Dendritic cell treated with granulocyte-macrophage colony-stimulating factor and Interleukin-4, amounts not matched to agents 40 ng/mL and 50 ng/mL, for 4 days (primary cell): ENCODE data around the gene CHTF8.

Experiments
- H3K27ac Mint-ChIP-seq: one replicate; pipeline ENCODE4 v1.8.0; 2022; ENCODE audit warnings: mild to moderate bottlenecking, mixed read lengths
- H3K27me3 Mint-ChIP-seq: one replicate; pipeline ENCODE4 v1.8.0; 2022; ENCODE audit warnings: mild to moderate bottlenecking, mixed read lengths
- H3K36me3 Mint-ChIP-seq: one replicate; pipeline ENCODE4 v1.8.0; 2022; ENCODE audit warnings: low read depth, mixed read lengths
- H3K4me1 Mint-ChIP-seq: one replicate; pipeline ENCODE4 v1.8.0; 2022; ENCODE audit warnings: low read depth, mixed read lengths
- H3K4me3 Mint-ChIP-seq: one replicate; pipeline ENCODE4 v1.8.0; 2022; ENCODE audit warnings: mild to moderate bottlenecking, moderate library complexity, mixed read lengths
- H3K9me3 Mint-ChIP-seq: one replicate; pipeline ENCODE4 v1.8.0; 2022; ENCODE audit warnings: mixed read lengths
- intact Hi-C: fragments of 100-400 bp; cut with micrococcal nuclease; formaldehyde crosslinking; loops from one replicate; pipeline ENCODE4 v1.15.0; 2022

The CHTF8 gene

DNA sequence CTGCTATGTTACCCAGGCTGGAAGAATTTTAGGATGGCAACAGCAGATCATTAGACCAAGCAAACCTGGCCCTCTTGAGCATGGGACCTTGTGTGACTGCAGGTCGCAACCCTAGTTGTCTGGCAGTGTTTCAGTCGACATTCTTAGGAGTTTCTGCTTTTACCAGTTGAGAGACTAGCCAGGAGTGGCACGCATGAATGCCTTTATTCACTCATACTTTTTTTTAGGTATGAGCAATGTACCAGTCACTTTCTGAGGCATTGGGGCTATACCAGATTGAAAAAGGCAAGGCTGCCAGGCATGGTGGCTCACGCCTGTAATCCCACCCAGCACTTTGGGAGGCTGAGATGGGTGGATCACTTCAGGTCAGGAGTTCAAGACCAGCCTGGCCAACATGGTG is 55.1 kb downstream of the CHTF8 start:
- H3K4me1 Mint-ChIP-seq: peaks cover 4% of the 10 kb centered on the region
- H3K27ac Mint-ChIP-seq: no peak overlapping the region
- H3K27me3 Mint-ChIP-seq: no peaks in the 10 kb centered on the region
- H3K36me3 Mint-ChIP-seq: peaks cover 6% of the 10 kb centered on the region
- H3K9me3 Mint-ChIP-seq: no peaks in the 10 kb centered on the region
- intact Hi-C loops: no loop called here
- no peak overlapping the region for H3K4me3 Mint-ChIP-seq

DNA sequence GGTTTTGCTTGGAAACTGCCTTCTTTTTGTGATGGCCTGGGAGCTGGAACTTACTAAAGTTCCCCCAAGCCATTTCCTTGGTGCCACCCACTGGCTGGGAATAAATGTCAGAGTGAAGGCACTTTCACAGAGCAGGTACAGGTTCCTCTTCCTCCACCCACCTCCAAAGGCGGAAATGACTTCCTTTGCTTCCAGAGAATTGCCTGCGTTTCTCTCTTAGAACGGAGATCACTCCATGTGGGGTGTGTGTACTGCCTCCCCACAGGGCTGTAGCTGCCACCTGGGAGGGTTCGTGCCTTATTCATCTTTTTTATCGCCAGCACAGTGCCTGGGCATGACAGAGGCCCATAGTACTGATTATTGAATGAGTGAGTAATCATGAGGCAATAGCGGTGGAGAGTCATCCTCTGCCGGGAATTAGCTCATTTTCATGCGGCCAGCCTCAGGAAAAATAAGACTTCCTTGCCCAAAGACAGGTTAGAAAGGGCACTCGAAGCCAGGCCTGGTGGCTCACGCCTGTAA is 59.1 kb downstream of the CHTF8 start:
- Mint-ChIP-seq H3K4me3 (no peak overlapping the region), H3K9me3 (no peaks in the 10 kb centered on the region), H3K36me3 (peaks cover 6% of the 10 kb centered on the region), H3K4me1 (no peaks in the 10 kb centered on the region), H3K27me3 (no peaks in the 10 kb centered on the region), H3K27ac (no peak overlapping the region)
- intact Hi-C loops: no loop called here

- H3K36me3 Mint-ChIP-seq: peaks cover 6% of the 10 kb centered on the region
- intact Hi-C loops: no loop called here
- H3K27me3 Mint-ChIP-seq: no peaks in the 10 kb centered on the region
- no peaks in the 10 kb centered on the region for H3K9me3 Mint-ChIP-seq
- H3K4me1 Mint-ChIP-seq: no peaks in the 10 kb centered on the region
- H3K4me3 Mint-ChIP-seq: no peak overlapping the region
- H3K27ac Mint-ChIP-seq: no peak overlapping the region
Observed at GRCh38 chr16:69072640-69072974, 59.8 kb downstream of the CHTF8 start.

GRCh38 chr16:69071036-69071435 is 61.4 kb downstream of the CHTF8 start:
- Mint-ChIP-seq H3K4me1 (no peaks in the 10 kb centered on the region), H3K36me3 (no peaks in the 10 kb centered on the region), H3K9me3 (no peaks in the 10 kb centered on the region), H3K27ac (no peak overlapping the region), H3K27me3 (no peaks in the 10 kb centered on the region), H3K4me3 (no peak overlapping the region)
- intact Hi-C loops: no loop called here

DNA sequence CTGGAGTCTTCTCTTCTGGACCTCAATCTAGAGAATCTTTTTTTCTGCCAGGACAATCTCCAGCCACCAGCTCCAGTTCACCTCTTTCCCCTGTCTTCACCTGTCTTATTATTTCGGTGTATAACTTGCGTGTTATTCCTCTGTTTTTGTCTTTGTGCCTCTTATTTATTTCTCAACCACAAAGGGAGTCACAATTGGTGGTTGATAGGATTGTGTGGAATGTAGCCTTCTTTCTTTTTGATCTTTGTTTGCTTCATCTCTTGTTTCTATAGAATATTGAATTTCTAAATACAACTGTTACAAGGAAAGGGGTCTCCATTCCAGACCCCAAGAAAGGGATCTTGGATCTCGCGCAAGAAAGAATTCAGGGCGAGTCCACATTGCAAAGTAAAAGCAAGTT is 62.9 kb downstream of the CHTF8 start:
- Mint-ChIP-seq H3K27me3 (no peaks in the 10 kb centered on the region), H3K4me3 (no peak overlapping the region), H3K27ac (no peak overlapping the region), H3K36me3 (no peaks in the 10 kb centered on the region), H3K4me1 (no peaks in the 10 kb centered on the region), H3K9me3 (no peaks in the 10 kb centered on the region)
- intact Hi-C loops: no loop called here
